ENCODE data around the gene AXIN1. TPM values are rescaled to one million over a fixed set of nuclear protein-coding genes. Genes with fewer than 3 reads are reported as not detected.

AXIN1 gene
- total and polyA plus RNA-seq, 2 of the 8 experiments (the other 6 are each of a cell fraction or from before 2014, with no cell fraction given): 12.5 to 41.9 TPM

DNA sequence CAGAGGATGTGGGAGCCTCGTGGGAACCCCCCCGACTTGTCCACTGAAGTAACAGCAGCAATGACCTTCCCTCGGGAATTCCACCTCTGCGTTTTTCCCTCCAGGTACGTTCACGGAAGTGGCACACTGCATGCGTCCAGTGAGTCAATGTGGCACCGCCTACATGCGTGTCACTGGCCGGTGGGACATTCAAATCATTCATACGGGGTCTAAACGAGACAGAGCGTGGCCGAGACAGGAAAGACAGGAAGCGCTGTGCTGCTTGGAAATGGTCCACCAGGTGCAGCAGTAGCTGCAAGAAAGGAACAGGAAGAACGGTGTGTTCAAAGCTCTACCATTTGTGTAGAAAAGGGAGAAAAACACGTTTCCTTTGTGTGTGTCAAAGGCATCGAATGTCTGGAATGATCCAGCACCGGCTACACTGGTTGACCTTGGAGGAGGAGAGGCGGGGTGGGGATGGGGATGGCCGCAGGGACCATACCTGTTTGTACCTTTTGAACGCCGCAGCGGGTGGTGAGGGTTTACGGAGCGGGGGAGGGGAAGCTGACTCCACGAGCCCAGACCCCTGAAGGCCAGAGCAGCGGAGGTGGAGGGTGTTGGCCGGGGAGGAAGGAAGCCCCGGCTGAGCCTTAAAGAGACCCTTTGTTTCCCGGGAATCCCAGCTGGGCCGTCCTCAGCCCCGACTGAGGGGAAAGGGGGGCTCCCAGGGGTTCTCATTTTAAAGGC is 31.0 kb upstream of the AXIN1 start:
- CTCF ChIA-PET (ENCODE audit: partially characterized antibody): interaction anchor here (0.7 to 2.5 kb wide), 7 partner anchors 9 to 278 kb away, joined by 3 to 12 read pairs (median 4); no protein-coding TSS in a partner anchor
- peak overlapping the region; percentile 100 for H3K4ac ChIP-seq (replicated peaks; ENCODE audit: insufficient read length, low read depth, low read length)
- POLR2A ChIA-PET (ENCODE audit: partially characterized antibody): interaction anchor here (0.8 to 7.3 kb wide), 18 partner anchors 9 to 298 kb away, joined by 3 to 67 read pairs (median 4); partner anchors contain the start of genes DECR2, MRPL28, NME4 and PIGQ
- peaks cover 13% of the 10 kb centered on the region for H3K23me2 ChIP-seq (ENCODE audit: low read depth, low read length)
- H2AFZ ChIP-seq (ENCODE audit: low read length): no peak overlapping the region
- peaks cover 0 to 3% (median under 1%) of the 10 kb centered on the region in 4 experiments; a peak in 2 of 7 replicates for H3K27me3 ChIP-seq (replicated peaks in 1 of 4; ENCODE audit: control insufficient read depth in 3 of 4, extremely low read depth in 1 of 4, insufficient read depth in 3 of 4, low read length in 3 of 4)
- peak overlapping the region in 2 of 4 experiments; percentile 21 to 28; a peak in 2 of 7 replicates for H3K9ac ChIP-seq (replicated peaks in 1 of 4; ENCODE audit: extremely low read depth in 1 of 4, low read depth in 3 of 4, low read length in 3 of 4)
- H4K91ac ChIP-seq (replicated peaks; ENCODE audit: insufficient read length, low read length): peak overlapping the region; percentile 99
- peak overlapping the region; percentile 63 for H3K56ac ChIP-seq (replicated peaks; ENCODE audit: insufficient read length, low read depth, low read length)
- DNase-seq (ENCODE audit: low read depth in 1 of 2, low spot score in 2 of 2) (peak; percentile 79 to 83), FAIRE-seq (peak; percentile 42)
- peak overlapping the region; percentile 98 for H2AK5ac ChIP-seq (ENCODE audit: low read depth, low read length)
- H3K79me1 ChIP-seq (ENCODE audit: low read depth, low read length): peaks cover 4% of the 10 kb centered on the region; the same call in 1 of the 2 replicates
- H3K4me2 ChIP-seq (ENCODE audit: insufficient read depth in 1 of 2, low read depth in 2 of 2, low read length in 2 of 2): peak overlapping the region; percentile 87 to 95
- H3K4me3 ChIP-seq (ENCODE audit: extremely low read depth in 1 of 4, insufficient read depth in 2 of 4, low read depth in 3 of 4, low read length in 4 of 4): peak overlapping the region; percentile 55 to 99 (median 58); a peak in 7 of 8 replicates
- H4K5ac ChIP-seq (ENCODE audit: insufficient read length, low read depth, low read length): peak overlapping the region; percentile 93
- peaks cover 8 to 27% (median 19%) of the 10 kb centered on the region in 4 experiments for H3K4me1 ChIP-seq (replicated peaks in 1 of 4; ENCODE audit: control insufficient read depth in 3 of 4, insufficient read depth in 4 of 4, low read length in 3 of 4)
- H3K23ac ChIP-seq (ENCODE audit: insufficient read length): peak overlapping the region; percentile 39
- H3K14ac ChIP-seq (ENCODE audit: insufficient read length): no peak overlapping the region
- peak overlapping the region; percentile 0; the same call in 1 of the 2 replicates for H2BK20ac ChIP-seq (ENCODE audit: low read length)
- peak overlapping the region; percentile 31; the same call in 1 of the 2 replicates for H3K27ac ChIP-seq (ENCODE audit: low read depth, low read length)
- H3K18ac ChIP-seq (ENCODE audit: extremely low read depth, low read length): peak overlapping the region; percentile 89
- peak overlapping the region; percentile 97; the same call in 1 of the 2 replicates for H2BK12ac ChIP-seq (ENCODE audit: low read depth, low read length)
- H2BK5ac ChIP-seq (ENCODE audit: low read depth, low read length): peak overlapping the region; percentile 62
- WGBS, 2 experiments (ENCODE audit: extremely low coverage in 1 of 2, insufficient coverage in 1 of 2, insufficient read length in 1 of 2, insufficient replicate concordance in 2 of 2, low coverage in 1 of 2, low lambda C conversion rate in 2 of 2, missing lambda C conversion rate in 1 of 2): 6% methylated on average over 32 of the region's 33 CpGs; no CpG with 5 or more reads in 1 of the 2 experiments
- H2BK15ac ChIP-seq (ENCODE audit: low read length): peak overlapping the region; percentile 77; the same call in 1 of the 2 replicates
- H3K9me3 ChIP-seq (ENCODE audit: insufficient read depth in 2 of 2, low read depth in 1 of 2, low read length in 1 of 2): no peaks in the 10 kb centered on the region
- H3K79me2 ChIP-seq (ENCODE audit: control insufficient read depth in 1 of 2, insufficient read depth in 2 of 2, low read length in 2 of 2): peaks cover 0 to 22% of the 10 kb centered on the region in 2 experiments; a peak in 2 of 4 replicates
- H4K8ac ChIP-seq (ENCODE audit: extremely low read depth, insufficient read depth, low read length): peak overlapping the region; percentile 72; the same call in 1 of the 2 replicates
- peak overlapping the region; percentile 99 for H2BK120ac ChIP-seq (replicated peaks; ENCODE audit: low read depth, low read length)
- H4K20me1 ChIP-seq (replicated peaks in 1 of 2; ENCODE audit: control insufficient read depth in 1 of 2, insufficient read depth in 2 of 2, low read length in 2 of 2): peaks cover 9 to 11% of the 10 kb centered on the region in 2 experiments
- H3K36me3 ChIP-seq (ENCODE audit: control insufficient read depth in 2 of 4, insufficient read depth in 4 of 4, low read length in 3 of 4): no peaks in the 10 kb centered on the region
- TF ChIP-seq BACH1 (IDR thresholded peaks at IDR 0.05; ENCODE audit: low read length) (no peak), HDAC6 (IDR thresholded peaks at IDR 0.05; ENCODE audit: low read depth, low read length) (no peak), SP1 (IDR thresholded peaks at IDR 0.05; ENCODE audit: low read depth, low read length) (no peak), EGR1 (IDR thresholded peaks at IDR 0.05; ENCODE audit: borderline replicate concordance, low read depth, low read length) (0 out of 2 replicates have a peak, but pooled peaks have one; percentile 32), SIX5 (IDR thresholded peaks at IDR 0.05; ENCODE audit: low read depth, low read length) (no peak), HDAC2 (IDR thresholded peaks at IDR 0.05; ENCODE audit: borderline replicate concordance in 1 of 2, low read depth in 2 of 2, low read length in 2 of 2) (no peak)
- TF ChIP-seq, protein P1, sequence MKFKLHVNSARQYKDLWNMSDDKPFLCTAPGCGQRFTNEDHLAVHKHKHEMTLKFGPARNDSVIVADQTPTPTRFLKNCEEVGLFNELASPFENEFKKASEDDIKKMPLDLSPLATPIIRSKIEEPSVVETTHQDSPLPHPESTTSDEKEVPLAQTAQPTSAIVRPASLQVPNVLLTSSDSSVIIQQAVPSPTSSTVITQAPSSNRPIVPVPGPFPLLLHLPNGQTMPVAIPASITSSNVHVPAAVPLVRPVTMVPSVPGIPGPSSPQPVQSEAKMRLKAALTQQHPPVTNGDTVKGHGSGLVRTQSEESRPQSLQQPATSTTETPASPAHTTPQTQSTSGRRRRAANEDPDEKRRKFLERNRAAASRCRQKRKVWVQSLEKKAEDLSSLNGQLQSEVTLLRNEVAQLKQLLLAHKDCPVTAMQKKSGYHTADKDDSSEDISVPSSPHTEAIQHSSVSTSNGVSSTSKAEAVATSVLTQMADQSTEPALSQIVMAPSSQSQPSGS (IDR thresholded peaks at IDR 0.05; ENCODE audit: low read length): no peak
- TF ChIP-seq, protein P2, sequence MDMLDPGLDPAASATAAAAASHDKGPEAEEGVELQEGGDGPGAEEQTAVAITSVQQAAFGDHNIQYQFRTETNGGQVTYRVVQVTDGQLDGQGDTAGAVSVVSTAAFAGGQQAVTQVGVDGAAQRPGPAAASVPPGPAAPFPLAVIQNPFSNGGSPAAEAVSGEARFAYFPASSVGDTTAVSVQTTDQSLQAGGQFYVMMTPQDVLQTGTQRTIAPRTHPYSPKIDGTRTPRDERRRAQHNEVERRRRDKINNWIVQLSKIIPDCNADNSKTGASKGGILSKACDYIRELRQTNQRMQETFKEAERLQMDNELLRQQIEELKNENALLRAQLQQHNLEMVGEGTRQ (IDR thresholded peaks at IDR 0.05; ENCODE audit: low read length): no peak
